OCI-LY3 (cell line): ENCODE data around the gene ZNF275.

ENCODE experiments used
- EZH2phosphoT487 ChIP-seq: fragments of 200-600 bp; shearing (Covaris generic); IDR thresholded peaks from 2 replicates; pipeline ENCODE4 v1.6.1; 2018; ENCODE audit warnings: antibody characterized with exemption, mixed run types, low read depth
- TF ChIP-seq, protein P1 (sequence below): fragments of 200-600, 300-600 bp; sonication (generic); IDR thresholded peaks from 2 replicates; pipeline ENCODE4 v1.5.1; 2014; ENCODE audit warnings: antibody characterized with exemption, low read length, low read depth

DNA sequence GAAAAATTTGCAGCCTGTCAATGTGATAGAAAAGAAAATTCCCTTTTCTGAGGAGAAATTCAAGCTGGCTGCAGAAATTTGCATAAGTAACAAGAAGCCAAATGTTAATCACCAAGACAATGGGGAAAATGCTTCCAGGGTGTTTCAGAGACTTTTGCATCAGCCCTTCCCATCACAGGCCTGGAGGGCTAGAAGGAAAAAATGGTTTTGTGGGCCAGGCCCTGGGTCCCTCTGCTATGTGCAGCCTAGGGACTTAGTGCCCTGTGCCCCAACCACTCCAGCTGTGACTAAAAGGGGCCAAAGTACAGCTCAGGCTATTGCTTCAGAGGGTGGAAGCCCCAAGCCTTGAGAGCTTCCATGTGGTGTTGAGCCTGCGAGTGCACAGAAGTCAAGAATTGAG is 23.9 kb downstream of the ZNF275 start:
- TF ChIP-seq, protein P1, sequence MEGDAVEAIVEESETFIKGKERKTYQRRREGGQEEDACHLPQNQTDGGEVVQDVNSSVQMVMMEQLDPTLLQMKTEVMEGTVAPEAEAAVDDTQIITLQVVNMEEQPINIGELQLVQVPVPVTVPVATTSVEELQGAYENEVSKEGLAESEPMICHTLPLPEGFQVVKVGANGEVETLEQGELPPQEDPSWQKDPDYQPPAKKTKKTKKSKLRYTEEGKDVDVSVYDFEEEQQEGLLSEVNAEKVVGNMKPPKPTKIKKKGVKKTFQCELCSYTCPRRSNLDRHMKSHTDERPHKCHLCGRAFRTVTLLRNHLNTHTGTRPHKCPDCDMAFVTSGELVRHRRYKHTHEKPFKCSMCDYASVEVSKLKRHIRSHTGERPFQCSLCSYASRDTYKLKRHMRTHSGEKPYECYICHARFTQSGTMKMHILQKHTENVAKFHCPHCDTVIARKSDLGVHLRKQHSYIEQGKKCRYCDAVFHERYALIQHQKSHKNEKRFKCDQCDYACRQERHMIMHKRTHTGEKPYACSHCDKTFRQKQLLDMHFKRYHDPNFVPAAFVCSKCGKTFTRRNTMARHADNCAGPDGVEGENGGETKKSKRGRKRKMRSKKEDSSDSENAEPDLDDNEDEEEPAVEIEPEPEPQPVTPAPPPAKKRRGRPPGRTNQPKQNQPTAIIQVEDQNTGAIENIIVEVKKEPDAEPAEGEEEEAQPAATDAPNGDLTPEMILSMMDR: no peak
- TF ChIP-seq EZH2phosphoT487: no peak
